Duodenal mucosa (tissue), 2 donors: Measurements from ENCODE around the gene SNPH.

Experiments
- H3K27ac ChIP-seq: one replicate; pipeline ENCODE4 v1.7.0; 2013; ENCODE audit warnings: low read depth, low read length
- H3K27me3 ChIP-seq, 2 donors: one replicate each; pipeline ENCODE4 v1.7.0; 2013; ENCODE audit warnings: low read length in 2 of 2, control low read depth in 1 of 2; ENCODE audit not compliant: insufficient read depth in 2 of 2, control insufficient read depth in 1 of 2
- H3K36me3 ChIP-seq, 2 donors: one replicate each; pipeline ENCODE4 v1.7.0; 2013; ENCODE audit warnings: low read length in 2 of 2, control low read depth in 1 of 2; ENCODE audit not compliant: insufficient read depth in 2 of 2, control insufficient read depth in 1 of 2
- H3K4me1 ChIP-seq, 2 donors: one replicate each; pipeline ENCODE4 v1.7.0; 2013; ENCODE audit warnings: low read length in 2 of 2, control low read depth in 1 of 2; ENCODE audit not compliant: insufficient read depth in 2 of 2, control insufficient read depth in 1 of 2
- H3K4me3 ChIP-seq, 2 donors: one replicate each; pipeline ENCODE4 v1.7.0; 2013; ENCODE audit warnings: low read length in 2 of 2, low read depth in 1 of 2
- H3K9ac ChIP-seq, 2 donors: one replicate each; pipeline ENCODE4 v1.7.0; 2013; ENCODE audit warnings: low read length in 2 of 2, low read depth in 1 of 2
- H3K9me3 ChIP-seq, 2 donors: one replicate each; pipeline ENCODE4 v1.7.0; 2013; ENCODE audit warnings: low read length in 2 of 2, control low read depth in 1 of 2; ENCODE audit not compliant: control insufficient read depth in 1 of 2

SNPH gene

DNA sequence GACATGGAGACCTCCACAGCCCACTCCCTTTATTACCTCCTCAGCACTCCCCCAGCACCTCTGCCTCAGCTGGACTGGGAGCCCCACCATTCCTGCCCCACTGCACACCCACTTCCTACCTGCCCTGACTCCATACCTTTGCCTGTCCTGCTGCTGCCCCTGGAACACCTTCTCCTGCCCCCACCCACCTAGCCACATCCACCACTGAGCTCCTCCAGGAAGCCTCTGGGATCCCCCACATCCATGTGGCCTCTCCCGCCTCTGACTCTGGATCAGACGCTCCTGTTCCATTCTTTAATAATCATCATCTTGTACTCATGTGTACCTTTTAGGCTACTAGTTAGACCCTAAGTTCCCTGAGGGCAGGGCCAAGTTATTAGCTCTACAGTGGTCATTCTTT lies 65.0 kb downstream of the SNPH start:
- Histone ChIP-seq H3K4me1 (peaks cover 39 to 48% of the 10 kb centered on the region in 2 donors), H3K9ac (no peak overlapping the region), H3K36me3 (peaks cover 6 to 10% of the 10 kb centered on the region in 2 donors), H3K4me3 (no peak overlapping the region), H3K27ac (no peak overlapping the region), H3K27me3 (no peaks in the 10 kb centered on the region), H3K9me3 (no peaks in the 10 kb centered on the region)

DNA sequence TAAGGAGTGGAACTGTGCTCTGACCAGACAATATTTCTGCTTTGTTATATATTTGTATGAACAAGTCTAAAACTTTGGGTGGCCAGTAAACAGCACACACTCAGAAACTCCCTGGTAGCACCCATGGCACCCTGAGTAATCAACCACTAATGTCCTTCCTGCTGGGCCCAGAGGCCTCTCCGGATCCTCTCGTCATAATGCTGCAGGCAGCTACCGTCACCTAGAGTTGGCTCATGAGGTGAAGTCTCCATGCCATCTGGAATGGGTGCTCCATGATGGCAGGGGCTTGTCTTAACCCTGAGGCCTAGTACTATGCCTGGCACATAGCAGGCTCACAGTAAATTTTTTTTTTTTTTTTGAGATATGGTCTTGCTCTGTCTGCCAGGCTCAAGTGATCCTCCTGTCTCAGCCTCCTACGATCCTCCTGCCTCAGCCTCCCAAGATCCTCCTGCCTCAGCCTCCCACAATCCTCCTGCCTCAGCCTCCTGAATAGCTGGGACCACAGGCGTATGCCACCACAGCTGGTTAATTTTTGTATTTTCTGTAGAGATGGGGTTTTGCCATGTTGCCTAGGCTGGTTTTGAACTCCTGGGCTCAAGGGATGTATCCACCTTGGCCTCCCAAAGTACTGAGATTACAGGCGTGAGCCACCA lies 65.8 kb downstream of the SNPH start:
- Histone ChIP-seq H3K4me1 (peaks cover 37 to 48% of the 10 kb centered on the region in 2 donors), H3K27ac (no peak overlapping the region), H3K9me3 (no peaks in the 10 kb centered on the region)

DNA sequence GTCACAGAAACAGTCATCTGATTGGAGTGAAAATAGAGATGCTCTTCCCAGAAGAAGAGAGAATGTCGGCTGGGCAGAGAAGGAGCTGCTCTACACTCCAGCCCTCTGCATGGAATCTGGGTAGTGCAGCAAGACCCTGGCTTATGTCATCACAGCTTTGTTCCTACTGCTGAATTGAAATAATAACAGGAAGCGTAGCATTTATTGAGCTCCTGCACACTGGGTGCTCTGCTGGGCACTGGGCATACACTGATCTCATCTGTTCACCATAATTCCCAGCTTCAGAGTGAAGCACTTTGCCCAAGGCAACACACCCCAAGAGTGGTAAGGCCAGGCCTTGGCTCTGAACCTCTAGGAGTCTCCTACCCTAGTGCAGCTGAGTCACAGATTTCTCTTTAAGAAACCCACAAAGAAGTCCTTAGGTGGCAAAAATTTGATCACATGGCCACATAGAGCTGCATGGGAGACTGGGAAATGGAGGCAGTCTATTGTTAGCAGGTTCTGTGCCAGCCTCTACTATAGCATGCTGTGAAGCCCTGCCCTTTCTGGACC lies 66.7 kb downstream of the SNPH start:
- Histone ChIP-seq H3K36me3 (peaks cover 0 to 10% of the 10 kb centered on the region in 2 donors), H3K4me3 (no peak overlapping the region), H3K4me1 (peaks cover 31 to 44% of the 10 kb centered on the region in 2 donors), H3K9ac (no peak overlapping the region), H3K9me3 (no peaks in the 10 kb centered on the region), H3K27ac (no peak overlapping the region), H3K27me3 (no peaks in the 10 kb centered on the region)

More for the DNA sequence above, 65.8 kb downstream of the SNPH start:
- peaks cover 6 to 10% of the 10 kb centered on the region in 2 donors for H3K36me3 ChIP-seq
- no peak overlapping the region for H3K4me3 ChIP-seq
- no peak overlapping the region for H3K9ac ChIP-seq
- no peaks in the 10 kb centered on the region for H3K27me3 ChIP-seq

DNA sequence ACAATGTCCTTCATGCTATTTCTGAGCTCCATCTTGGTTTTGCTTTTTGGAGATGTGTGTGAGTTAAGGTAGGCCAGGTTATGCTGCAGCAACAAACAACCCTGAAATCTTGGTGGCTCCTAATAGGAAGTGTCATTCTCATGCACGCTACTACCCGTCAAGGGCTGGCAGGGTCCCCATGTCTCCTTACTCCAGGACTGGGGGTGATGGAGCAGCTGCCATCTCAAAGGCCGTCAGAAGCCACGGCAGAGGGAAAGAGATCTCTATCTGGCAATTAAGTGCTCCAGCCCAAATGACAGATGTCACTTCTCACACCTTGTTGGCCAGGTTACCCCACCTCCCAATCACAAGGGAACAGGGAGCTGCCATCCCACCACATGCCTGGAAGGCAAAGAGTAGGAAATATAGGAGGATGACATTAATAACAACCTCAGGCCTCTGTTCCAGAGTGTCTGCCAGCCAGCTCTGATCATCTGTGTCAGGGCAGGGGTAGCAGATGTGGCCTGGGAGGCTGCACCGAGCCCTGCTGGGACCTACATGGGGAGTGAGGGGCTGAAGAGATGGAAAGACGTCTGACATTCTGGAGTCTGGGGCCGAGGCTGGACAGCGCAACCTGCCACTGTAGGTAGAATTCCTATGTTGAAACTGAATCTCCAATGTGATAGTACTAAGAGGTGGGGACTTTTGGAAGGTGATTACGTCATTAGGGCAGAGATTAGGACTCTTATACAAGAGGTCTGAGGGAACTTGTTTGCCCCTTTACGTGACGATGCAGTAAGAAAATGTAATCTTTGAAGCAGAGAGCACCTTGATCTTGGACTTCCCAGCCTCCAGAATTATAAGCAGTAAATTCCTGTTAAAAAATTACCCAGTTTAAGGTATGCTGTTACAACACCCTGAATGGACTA lies 67.6 kb downstream of the SNPH start:
- Histone ChIP-seq H3K9me3 (no peaks in the 10 kb centered on the region), H3K36me3 (peaks cover 0 to 10% of the 10 kb centered on the region in 2 donors), H3K4me3 (no peak overlapping the region), H3K27ac (no peak overlapping the region), H3K9ac (no peak overlapping the region), H3K4me1 (peaks cover 29 to 40% of the 10 kb centered on the region in 2 donors), H3K27me3 (no peaks in the 10 kb centered on the region)

DNA sequence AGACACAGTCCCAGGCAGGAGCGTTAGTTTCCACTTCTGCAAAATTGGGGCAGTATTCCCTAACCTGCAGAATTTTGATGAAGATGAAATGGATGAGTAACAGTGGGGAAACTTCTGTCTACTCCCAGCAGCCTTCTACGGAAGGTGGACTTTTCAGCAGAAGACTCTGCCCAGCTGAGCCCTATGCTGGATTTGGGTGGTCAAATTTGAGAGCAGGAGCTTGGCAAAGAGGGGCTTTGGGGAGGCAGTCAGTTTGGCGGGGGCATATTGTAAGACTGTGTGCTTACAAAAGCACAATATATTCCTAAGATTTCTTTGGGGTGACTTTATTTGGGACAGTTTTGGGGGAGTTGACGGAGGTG lies 68.3 kb downstream of the SNPH start:
- peaks cover 0 to 10% of the 10 kb centered on the region in 2 donors for H3K36me3 ChIP-seq
- H3K27me3 ChIP-seq = no peaks in the 10 kb centered on the region
- H3K4me1 ChIP-seq = peaks cover 27 to 35% of the 10 kb centered on the region in 2 donors
- H3K4me3 ChIP-seq = no peak overlapping the region
- H3K27ac ChIP-seq = no peak overlapping the region
- H3K9me3 ChIP-seq = no peaks in the 10 kb centered on the region
- H3K9ac ChIP-seq = no peak overlapping the region

DNA sequence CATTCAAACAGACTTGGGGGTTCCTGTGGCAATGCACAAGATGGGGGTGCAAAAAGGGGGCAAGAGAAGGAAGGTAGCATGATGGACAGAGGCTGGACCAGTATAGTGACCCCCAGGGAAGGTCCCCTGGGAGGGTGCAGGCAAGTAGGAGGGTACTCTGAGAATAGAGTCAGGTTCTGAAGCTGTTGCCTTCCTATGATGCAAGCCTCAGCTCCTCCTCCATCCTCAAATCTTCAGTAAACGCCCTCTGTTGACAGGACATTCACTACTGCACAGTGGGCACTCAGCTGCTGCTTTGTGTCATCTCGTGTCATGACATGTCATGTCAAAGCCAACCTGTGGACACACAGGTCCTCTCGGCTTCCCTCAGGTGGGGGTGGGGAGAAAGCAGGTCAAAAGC lies 68.7 kb downstream of the SNPH start:
- H3K27me3 ChIP-seq = no peaks in the 10 kb centered on the region
- H3K36me3 ChIP-seq = peaks cover 0 to 10% of the 10 kb centered on the region in 2 donors
- no peak overlapping the region for H3K9ac ChIP-seq
- no peak overlapping the region for H3K27ac ChIP-seq
- H3K9me3 ChIP-seq = no peaks in the 10 kb centered on the region
- no peak overlapping the region for H3K4me3 ChIP-seq
- H3K4me1 ChIP-seq = peaks cover 23 to 31% of the 10 kb centered on the region in 2 donors

DNA sequence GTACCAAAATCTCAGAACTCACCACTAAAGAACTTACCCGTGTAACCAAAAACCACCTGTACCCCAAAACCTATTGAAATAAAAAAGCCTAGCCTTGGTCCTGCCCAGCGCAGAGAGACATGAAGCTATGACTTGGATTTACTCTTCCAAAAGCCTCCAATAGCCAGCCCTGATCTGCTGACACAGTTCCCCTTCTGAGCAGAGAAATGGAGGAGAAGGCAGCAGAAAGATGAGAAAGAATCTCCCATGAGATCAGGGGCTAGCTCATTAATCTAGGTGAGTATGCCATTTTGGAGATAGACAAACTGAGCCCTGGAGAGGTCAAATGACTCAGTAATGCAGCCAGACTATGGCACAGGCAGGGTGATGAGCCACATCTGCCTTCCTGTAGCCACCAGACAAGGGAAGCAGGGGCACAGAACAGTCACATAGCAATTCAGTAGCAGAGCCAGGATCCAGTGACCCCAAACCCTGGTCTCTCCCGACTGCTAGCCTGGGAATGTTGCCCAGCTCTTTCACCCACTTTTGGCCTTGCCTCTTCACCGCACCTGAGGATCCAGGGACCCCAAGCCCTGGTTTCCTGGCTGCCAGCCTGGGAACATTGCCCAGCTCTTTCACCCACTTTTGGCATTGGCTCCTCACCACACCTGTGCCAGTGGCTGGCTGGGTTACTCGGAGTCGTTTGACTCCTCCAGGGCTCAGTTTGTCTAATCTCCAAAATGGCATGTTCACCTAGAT lies 70.0 kb downstream of the SNPH start:
- Histone ChIP-seq H3K36me3 (peaks cover 0 to 10% of the 10 kb centered on the region in 2 donors), H3K4me3 (no peak overlapping the region), H3K27me3 (no peaks in the 10 kb centered on the region), H3K4me1 (peaks cover 10 to 19% of the 10 kb centered on the region in 2 donors), H3K9ac (no peak overlapping the region), H3K9me3 (no peaks in the 10 kb centered on the region), H3K27ac (no peak overlapping the region)

DNA sequence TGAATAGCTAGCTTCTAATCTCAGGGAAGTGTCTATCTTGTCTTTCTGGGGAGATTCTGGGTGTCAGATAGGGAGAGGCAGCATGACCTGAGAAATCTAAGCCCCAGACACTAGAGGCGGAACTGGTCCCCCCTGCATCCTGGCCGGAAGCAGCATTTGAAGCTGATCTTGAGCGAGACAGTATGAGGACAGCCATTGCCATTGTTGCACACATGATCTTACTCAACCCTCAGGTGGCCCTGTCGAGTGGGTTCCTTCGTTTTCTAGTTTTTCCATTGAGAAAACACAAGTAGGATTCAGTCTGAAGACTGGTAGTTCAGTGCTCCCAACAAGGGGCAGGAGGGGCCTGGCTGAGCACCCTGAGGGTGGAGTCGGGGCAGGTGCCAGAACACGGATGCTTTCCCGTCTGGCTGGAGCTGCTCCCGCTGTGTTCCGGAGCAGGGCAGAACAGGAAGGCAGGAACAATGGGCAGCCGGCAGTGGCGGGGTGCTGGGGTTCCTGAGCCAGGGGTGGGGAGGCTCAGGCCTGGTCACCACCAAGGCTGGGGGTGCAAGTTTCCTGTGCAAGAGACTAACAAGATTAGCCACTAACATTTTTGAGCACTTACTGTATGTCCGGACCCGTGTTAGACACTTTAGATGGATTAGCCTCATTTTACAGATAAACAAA lies 70.7 kb downstream of the SNPH start:
- Histone ChIP-seq H3K36me3 (peaks cover 0 to 10% of the 10 kb centered on the region in 2 donors), H3K27ac (no peak overlapping the region), H3K4me3 (peak overlapping the region in 1 of 2 donors; percentile 28), H3K9me3 (no peaks in the 10 kb centered on the region), H3K4me1 (peaks cover 10 to 18% of the 10 kb centered on the region in 2 donors), H3K27me3 (no peaks in the 10 kb centered on the region), H3K9ac (no peak overlapping the region)

DNA sequence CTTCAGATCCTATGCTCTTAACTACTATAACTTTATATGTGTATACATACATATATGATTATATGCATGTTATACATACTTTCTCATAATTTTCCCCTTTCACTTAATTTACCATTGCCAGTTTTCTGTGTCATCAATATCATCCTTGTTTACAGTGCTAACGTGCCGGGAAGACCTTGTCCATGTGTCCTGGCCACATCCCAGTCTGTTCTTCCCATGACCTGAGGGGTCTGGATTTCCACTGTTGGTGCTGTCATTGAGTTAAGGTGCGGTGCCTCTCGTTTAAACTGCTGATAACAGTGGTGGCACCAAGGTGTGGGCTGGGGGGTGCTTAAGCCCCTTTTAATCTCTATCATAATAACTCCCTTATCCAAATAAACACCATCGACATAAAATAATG lies 71.3 kb downstream of the SNPH start:
- H3K36me3 ChIP-seq = peaks cover 0 to 10% of the 10 kb centered on the region in 2 donors
- H3K9me3 ChIP-seq = no peaks in the 10 kb centered on the region
- H3K4me3 ChIP-seq = no peak overlapping the region
- no peaks in the 10 kb centered on the region for H3K27me3 ChIP-seq
- peaks cover 10 to 18% of the 10 kb centered on the region in 2 donors for H3K4me1 ChIP-seq
- H3K9ac ChIP-seq = no peak overlapping the region
- H3K27ac ChIP-seq = no peak overlapping the region
